ENCODE measurements around the gene JMJD7.
A peak's percentile ranks its signal among the peaks of the same experiment; 100 is the strongest.

The JMJD7 gene

DNA sequence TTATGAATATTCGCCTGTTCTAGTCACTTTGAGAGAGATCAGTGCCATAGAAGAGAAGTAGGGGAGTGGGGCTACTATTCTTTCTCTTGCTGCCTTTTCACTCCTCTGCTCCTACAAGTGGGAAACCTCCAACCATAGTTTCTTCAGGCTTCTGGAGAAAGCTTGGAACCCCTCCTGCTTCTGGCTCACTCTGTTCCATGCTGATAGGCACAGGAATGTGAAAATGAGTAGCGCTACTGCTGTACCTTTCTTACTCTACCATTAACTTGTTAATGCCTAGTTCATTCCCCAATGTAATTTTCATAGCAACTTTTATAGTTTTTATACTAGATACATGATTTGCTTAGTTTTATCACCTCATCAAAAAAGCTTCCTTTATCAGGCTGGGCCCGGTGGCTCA lies 26.7 kb upstream of the JMJD7 start:
- no peak for DNase-seq

DNA sequence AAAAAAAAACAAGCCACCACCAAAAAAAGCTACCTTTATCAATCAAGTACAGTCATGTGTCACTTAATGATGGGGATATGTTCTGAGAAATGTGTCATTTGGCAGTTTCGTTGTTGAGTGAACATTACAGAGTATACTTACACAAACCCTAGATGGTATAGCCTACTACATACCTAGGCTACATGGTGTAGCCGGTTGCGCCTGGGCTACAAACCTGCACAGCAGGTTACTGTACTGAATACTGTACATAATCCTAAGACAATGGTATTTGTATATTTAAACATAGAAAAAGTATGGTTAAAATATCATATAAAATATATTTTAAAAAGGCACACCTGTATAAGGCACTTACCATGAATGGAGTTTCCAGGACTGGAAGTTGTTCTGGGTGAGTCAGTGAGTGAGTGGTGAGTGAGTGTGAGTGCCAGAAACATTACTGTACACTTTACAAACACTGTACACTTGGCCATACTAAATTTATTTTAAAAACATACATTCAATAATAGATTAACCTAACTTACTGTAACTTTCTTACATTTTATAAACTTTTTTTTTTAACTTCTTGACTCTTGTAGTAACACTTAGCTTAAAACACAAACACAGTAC lies 25.9 kb upstream of the JMJD7 start:
- no peak for DNase-seq

DNA sequence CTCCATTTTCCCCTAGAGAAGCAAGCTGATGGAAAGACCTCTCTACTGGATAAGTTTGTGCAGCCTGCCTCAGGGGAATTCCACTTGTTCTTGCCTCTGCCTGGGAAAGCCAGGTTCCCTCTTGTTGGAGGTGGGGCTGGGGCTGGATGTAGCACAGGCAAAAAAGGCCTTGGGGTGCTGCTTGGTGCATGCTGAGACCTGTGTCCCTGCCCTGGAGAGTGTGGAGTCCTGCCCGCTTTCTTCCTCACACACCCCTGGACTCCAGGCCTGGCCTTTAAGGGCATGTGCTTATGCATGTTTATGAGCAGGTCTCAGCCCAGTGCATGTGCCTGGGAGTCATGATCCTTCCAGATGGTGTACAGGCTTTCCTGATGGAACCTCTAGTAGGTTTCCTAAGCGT lies 23.5 kb upstream of the JMJD7 start:
- peak in 1 of 2 experiments; percentile 45 for DNase-seq

DNA sequence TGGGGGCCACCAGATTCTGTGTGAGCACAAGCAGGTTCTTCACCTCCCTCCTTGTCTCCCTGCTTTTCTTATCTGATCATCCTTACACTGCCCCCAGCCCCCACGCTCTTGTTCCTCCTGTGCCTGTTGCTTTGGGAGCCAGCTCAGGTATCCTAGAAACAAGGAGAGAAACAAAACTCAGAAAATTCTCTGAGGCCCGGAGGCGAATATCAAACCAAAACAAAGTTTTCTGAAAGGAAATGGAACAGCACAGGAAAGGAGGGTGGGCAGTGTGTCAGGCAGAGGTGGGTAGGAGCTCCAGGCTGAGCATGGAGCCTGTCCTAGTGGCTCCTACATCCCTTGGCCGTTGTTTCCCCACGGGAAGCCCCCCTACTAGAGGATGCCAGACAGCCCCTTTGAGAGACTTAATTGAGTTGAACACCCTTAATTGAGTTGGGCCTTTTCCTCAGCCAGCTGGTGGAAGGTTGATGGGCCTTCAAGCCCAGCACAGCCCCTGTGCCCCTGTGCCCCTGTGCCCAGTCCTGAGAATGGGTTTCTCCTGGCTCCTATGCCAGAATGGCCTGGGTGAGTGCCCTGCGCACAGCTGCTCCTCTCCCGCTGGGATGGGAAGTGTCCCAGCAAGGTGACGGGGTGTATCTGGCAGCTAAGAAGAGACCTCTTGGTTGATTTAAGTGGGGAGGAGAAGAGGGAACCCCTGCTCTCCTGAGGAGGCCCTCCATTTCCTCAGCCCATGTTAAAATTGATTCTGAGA lies 22.8 kb upstream of the JMJD7 start:
- DNase-seq, result no peak

GRCh38 chr15:41805711-41806110 lies 22.2 kb upstream of the JMJD7 start:
- no peak for DNase-seq

- DNase-seq, result no peak
Measured at GRCh38 chr15:41806291-41807181, 21.4 kb upstream of the JMJD7 start.

- DNase-seq, result no peak
Measured at GRCh38 chr15:41809121-41809520, 18.8 kb upstream of the JMJD7 start.

DNA sequence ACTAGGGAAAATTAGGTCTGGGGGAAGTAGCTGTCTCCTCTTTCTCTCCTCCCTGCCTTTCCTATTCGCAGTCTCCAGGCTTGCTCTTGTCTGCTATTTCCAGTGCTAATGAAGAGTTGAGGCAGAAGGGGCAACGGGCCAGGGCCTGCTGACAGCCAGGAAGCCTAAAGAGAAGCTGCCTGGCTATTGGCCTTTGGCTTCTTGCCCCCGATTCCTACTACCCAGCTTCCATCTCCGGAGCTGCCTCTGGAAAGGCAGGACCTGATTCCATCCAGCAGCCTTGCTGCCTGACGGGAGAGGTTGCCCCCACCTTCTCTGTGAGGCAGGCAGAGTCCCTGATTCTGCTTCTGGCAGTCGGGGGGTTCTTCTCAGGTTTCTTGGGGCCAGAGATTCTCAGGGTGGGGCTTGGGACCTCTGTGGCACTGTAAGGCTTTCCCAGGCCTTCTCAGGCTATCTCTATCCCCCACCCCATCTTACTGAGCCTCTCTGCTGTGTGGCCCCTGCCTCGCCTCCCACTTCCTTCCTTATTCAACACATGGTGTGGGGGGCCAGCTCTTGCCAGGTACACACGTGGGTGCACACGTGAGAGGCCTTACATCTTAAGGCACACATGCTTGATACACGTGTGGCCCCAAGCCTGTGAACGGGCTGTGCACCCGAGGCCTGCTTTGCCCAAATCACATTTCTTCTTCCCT lies 18.2 kb upstream of the JMJD7 start:
- DNase-seq, result no peak

GRCh38 chr15:41810651-41811431 lies 17.1 kb upstream of the JMJD7 start:
- no peak for DNase-seq

GRCh38 chr15:41811432-41812195 lies 16.3 kb upstream of the JMJD7 start:
- peak; percentile 72 to 83 for DNase-seq

DNA sequence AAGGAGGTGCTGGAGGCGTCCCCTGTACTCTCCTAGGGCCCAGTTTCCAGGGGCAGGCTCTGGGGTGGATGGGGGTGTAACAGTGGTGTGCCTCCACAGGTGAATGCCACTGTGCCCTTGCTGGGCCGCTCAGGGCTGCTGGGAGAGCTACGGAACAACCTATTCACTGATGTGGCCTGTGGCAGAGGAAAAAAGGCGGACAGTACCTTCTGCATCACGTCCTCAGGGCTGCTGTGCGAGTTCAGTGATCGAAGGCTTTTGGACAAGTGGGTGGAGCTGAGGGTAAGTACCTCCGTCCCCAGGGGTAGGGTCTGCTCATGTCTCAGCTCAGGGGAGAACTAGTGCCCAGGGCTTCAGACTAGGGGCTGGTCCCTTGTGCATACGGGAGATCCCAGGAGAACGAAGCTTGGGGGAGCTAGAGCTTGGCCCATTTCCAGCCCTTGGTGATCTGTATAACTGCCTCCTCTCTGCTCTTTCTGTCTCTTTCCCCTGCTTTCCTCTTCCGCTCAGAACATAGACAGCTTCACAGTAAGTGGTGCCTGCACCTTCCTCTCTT lies 15.0 kb upstream of the JMJD7 start:
- DNase-seq, result no peak

GRCh38 chr15:41813426-41813825 lies 14.5 kb upstream of the JMJD7 start:
- DNase-seq, result no peak

- DNase-seq, result no peak
Measured at GRCh38 chr15:41814534-41814933, 13.4 kb upstream of the JMJD7 start.

DNA sequence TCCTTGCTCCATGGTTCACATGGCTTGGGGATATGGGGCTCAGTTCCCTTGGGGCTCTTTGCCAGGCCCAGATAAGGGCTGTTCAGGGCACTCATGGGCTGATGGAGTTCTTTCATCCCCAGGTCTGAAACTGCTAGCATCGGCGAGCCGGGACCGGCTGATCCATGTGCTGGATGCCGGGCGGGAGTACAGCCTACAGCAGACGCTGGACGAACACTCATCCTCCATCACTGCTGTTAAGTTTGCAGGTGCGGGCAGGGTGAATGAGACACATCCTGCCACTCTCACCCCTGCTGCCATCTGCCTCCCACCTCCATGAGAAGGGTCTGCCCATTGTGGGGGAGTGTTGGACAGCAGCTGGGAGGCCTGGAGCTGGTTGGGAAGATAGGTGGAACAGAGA lies 11.1 kb upstream of the JMJD7 start:
- no peak for DNase-seq

- DNase-seq, result no peak
Measured at GRCh38 chr15:41817327-41817726, 10.6 kb upstream of the JMJD7 start.

DNA sequence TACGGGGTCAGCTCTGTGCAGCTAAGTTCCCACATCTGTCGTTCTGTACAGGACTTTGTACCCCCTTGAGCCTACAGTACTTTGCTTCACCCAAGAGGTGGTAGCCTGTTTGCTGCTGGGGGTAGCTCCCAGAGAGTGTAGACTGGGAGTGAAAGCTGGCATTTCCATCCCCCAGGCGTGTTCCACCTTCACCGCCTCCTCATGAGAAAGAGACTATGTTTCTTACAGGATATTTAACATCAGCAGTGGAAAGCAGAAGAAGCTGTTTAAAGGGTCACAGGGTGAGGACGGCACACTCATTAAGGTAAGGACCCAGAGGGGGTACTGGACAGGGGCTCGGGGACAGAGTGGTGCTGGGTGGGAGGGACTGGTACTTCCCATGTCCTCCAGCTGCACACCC lies 10.1 kb upstream of the JMJD7 start:
- no peak for DNase-seq

- DNase-seq, result no peak
Measured at GRCh38 chr15:41819455-41820050, 8.3 kb upstream of the JMJD7 start.

GRCh38 chr15:41820791-41821423 lies 7.0 kb upstream of the JMJD7 start:
- no peak for DNase-seq

GRCh38 chr15:41821831-41822230 lies 6.1 kb upstream of the JMJD7 start:
- peak in 1 of 2 experiments; percentile 39 for DNase-seq

- DNase-seq, result no peak
Measured at GRCh38 chr15:41822471-41822870, 5.4 kb upstream of the JMJD7 start.
